Measurements from ENCODE around the gene CPNE9.
A peak's percentile ranks its signal among the peaks of the same experiment; 100 is the strongest.

CPNE9 gene

DNA sequence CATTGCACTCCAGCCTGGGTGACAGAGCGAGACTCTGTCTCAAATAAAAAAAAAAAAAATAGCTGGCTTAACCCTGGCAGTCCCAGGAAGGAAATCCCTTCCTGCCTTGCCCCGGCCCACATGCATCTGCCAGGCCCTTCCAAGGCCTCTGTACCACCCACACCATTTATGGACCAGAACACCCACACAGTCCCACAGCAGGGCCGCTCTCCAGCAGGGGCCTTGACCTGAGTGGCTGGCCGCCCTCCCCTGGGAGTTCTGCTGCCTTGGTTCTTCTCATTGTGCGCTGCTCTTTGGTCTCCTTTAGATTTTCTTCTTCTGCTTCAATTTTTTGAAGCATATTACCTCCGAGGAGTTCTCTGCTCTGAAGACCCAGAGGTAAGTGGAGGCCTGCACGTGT lies 16.1 kb upstream of the CPNE9 start:
- no peak for DNase-seq

DNA sequence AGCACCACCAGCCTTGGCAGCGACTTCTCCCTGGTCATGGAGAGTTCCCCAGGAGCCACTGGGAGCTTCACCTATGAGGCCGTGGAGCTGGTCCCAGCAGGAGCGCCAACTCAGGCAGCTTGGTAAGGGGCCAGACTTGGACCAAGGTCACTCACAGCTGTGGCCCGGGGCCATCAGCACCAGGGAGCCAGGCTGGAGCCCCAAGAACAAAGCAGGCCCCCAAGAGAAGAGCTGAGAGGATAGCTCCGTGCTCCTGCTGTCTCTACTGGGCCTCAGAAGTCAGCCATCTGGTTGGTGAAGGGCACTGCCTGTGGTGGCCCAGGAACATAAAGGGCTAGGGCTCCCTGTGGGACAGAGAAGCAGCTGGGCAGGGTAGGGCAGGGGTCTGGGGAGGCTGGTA lies 14.7 kb upstream of the CPNE9 start:
- no peak for DNase-seq

DNA sequence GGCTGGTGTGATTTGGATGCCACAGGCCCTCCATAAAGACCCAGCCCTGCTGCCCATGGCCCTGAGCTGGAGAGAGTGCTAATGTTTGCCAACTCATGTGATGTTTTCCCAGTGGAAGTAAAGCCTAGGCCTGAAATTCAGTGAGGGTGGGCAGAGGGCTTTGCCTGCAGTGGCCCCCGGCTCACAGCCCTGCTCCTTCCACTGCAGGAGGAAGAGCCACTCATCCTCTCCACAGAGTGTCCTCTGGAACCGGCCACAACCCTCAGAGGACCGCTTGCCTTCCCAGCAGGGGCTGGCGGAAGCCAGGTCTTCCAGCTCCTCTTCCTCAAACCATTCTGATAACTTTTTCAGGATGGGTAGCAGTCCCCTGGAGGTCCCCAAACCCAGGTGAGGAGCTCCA lies 13.9 kb upstream of the CPNE9 start:
- DNase-seq, result no peak

DNA sequence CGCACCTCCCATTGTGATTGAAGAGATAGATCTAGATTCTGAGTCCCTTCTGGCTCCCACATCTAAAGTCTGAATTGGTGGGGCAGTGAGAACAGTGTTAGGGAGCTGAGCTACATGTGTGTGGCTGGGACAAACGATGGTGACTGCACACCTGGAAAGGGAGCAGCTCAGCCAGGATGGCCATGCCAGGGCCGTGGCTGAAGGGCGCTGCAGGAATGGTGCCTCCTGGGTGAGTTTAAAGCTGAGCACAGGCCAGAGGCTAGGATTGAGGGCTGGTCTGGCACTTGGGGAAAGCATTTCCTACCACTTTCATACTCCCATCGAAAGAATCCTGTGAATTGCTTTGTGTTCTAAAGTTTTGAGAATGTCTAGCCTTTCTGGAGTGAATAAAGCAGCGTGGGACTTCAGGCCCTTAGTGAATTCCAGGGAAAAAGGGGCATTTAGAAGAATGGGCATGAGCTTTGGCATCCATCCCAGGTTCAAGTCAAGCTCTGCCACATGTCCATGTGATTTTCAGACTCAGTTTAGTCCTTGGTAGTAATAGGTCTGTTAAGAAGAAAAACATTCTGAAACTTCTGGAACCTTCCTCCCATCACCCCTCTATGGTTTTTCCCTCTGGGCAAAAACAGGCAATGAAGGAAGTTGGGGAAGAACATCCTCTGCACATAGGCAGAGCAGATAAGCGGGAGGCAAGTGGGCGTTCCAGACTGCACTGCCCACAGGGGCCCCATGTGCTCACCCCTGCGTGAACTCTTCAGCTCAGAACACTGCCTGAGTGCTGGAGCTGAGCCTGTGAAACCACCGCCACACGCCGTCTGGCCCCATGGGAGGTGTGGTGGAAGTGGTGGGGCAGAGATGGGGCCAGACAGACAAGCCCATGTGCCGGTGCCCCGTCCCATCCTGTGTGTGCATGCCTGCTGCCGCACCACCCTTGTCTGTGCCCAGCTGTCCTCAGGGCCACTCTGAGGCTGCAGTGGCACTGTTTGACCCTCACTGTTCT lies 12.9 kb upstream of the CPNE9 start:
- no peak for DNase-seq

GRCh38 chr3:9691636-9692035 lies 12.0 kb upstream of the CPNE9 start:
- no peak for DNase-seq

DNA sequence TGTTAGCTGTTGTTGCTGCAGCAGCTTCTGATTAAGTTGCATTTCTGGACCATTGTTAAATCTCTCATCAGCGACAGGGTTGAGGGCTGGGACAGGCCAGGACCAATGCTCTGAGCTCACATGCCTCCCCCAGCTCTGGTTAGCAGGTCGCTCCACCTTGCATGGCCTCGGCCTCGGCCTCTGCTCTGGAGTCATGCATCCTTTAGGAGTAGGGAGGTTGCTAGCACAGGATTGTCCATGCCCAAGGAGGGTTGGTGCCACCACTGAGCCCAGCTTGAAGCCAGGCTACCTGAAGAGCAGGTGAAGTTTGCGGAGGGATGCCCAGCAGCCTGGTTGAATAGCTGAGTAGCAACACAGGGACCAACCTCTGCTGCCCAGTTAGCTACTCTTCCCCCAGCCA lies 11.2 kb upstream of the CPNE9 start:
- no peak for DNase-seq

- DNase-seq, result peak; percentile 84 to 91
Observed at GRCh38 chr3:9695345-9695744, 8.3 kb upstream of the CPNE9 start.

DNA sequence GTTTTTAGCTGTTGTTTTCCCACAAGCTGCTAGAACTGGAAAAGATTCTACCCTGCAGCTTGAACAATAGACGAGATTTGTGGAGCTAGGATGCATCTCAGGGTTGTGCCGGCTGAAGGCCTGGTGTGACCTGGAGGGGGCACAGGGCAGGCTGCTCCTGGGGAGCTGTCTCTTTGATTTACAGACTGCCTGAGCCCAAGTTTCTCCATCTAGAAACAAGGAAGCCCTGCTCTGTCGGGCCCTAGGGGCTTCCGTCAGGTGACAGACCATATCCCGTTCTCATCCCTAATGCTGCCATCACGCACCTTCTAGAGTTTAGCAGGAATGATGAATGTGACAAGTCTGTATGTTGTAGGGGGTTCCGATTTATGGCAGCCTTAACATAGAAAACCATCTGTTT lies 7.9 kb upstream of the CPNE9 start:
- no peak for DNase-seq

DNA sequence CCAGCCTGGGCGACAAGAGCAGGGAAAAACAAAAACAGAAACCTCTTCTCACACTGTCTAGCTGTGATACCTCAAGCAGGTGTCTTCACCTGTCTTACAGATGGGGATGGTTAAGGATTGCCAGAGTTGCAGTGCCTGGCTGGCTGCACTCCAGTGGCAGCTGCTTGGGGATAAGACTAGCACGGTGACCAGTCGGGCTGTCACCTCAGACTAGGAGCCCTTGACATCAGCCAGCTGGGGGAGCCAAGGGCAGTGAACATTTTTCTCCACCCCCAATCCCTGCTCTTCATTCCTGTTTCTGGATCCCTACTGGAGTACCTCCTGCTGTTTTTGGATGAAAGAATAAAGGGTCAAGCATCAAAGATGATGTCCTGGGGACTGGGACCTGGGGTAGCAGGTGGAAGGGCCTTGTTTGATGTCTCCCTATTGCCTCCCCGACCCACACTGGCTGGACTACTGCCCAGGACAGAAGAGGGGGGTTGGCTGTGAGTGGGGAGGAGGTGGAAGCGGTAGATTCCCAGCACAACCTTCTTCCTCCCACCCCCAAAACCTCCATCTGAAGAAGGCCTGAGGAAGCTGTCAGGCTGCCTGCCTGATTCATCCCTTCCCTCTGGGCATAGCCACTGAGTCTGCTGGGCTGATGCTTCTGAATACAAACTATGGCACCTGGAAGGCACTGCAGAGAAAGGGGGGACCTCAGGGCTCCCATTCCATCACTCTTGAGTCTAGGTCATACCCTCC lies 7.0 kb upstream of the CPNE9 start:
- peak in 1 of 2 experiments; percentile 40 for DNase-seq

- no peak for DNase-seq
Observed at GRCh38 chr3:9697892-9698291, 5.7 kb upstream of the CPNE9 start.

DNA sequence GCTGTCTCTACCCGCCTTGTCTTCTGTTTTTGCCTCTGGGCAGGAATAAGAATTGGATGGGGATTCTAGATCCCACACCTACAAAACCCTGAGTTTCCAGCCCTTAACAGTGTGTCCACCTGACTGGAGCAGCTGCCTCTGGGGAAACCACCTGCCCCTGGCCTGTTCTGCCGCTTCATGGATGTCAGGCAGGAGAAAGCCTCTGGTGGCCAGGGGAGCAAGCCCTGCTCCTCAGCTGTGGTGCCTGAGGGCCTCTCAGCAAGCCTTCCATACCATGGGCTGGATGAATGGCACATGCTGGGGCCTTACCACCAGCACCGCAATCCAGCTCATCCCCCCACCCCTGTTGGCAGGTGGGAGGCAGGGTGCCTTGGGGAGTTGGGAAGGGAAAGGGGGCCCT lies 5.3 kb upstream of the CPNE9 start:
- no peak for DNase-seq

GRCh38 chr3:9700536-9700935 lies 3.1 kb upstream of the CPNE9 start:
- DNase-seq, result no peak

DNA sequence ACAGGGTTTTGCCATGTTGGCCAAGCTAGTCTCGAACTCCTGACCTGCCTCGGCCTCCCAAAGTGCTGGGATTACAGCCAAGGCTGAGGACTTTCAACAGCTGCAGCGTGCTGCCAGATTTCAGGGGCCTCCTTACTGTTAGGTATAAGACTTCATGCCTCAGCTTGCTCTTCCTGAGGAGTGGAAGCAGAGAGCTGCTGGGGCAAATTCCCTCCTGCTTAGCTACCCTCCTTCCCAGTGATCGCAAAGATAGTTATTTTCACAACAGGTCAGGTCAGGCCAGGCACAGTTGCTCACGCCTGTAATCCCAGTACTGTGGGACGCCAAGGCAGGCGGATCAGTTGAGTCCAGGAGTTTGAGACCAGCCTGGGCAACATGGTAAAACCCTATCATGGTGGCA lies 2.6 kb upstream of the CPNE9 start:
- no peak for DNase-seq

- no peak for DNase-seq
Observed at GRCh38 chr3:9701711-9702110, 1.9 kb upstream of the CPNE9 start.

GRCh38 chr3:9703240-9703639 lies 393 bp upstream of the CPNE9 start:
- DNase-seq, result no peak

GRCh38 chr3:9704347-9705322 lies 1.0 kb downstream of the CPNE9 start:
- DNase-seq, result peak; percentile 9 to 23

DNA sequence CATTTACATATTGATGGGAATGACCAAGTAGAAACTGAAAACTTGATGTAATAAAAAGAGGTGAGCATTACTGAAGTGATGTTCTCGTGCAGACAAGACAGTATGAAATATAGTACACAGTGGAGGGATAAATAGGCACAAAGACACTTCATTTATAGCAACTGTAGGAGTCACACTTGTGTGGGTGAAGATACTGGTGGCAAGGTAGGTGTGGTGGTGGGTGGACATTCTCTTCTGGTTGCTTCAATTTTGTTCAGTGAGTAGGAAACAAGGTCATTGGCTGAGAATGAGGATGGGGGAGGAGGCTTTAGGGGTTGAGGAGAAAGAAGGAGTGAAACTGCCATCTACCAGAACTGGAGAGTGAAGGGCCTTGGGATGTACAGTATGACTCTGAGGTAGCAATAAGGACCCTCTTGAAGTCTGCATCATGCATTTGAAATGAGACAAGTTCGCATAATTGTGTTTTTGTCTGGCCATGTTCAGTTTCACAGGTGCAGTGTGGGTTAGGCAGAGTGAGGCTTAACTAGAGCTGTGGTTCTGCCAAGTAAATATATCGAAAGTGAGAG lies 6.6 kb downstream of the CPNE9 start:
- no peak for DNase-seq

DNA sequence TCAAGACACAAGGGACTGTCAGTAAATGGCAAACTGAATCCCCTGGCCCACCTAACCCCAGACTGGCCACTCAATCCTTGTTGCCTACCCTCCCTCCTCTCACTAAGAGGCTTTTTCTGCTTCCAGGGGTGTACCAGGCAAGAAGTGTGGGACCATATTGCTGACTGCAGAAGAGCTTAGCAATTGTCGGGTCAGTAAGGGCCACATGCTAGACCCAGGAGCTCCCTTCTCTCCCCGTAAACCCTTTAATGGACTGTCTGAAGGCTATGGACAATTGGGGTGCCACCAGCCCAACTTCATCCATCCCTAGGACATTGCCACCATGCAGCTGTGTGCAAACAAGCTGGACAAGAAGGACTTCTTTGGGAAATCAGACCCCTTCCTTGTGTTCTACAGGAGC lies 8.8 kb downstream of the CPNE9 start:
- DNase-seq, result no peak

- DNase-seq, result no peak
Observed at GRCh38 chr3:9713142-9713541, 9.5 kb downstream of the CPNE9 start.

DNA sequence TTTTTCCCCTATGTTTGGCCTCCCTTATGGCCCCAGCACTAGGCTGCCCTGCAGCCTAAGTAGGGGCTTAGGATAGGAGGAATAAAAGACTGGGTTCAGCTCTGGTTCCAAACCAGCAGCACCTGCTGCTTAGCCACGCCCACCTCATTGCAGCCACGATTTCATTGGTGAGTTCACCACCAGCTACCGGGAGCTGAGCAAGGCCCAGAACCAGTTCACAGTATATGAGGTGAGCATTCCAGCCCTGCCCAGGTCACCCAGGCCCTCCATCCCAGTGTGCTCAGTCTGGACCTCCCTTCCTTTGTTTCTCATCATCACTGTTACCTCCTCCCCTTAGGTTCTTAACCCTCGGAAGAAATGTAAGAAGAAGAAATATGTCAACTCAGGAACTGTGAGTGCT lies 11.5 kb downstream of the CPNE9 start:
- no peak for DNase-seq

- no peak for DNase-seq
Observed at GRCh38 chr3:9715764-9716437, 12.3 kb downstream of the CPNE9 start.

All from NCI-H524 (cell line).